Adrenal gland (tissue), 5 donors: ENCODE data around the gene DAPP1.

Experiments
- CTCF ChIP-seq, 6 experiments: fragments of 450-650 bp in 4 of 6; fragments of 200-600 bp in 2 of 6; sonication (generic) in 1 of 6; IDR thresholded peaks; 1 replicate in 5 of 6; 2 replicates in 1 of 6; pipeline versions ENCODE4 v1.5.1 to v1.8.0; 2016 to 2021; ENCODE audit warnings: antibody characterized with exemption in 6 of 6, mild to moderate bottlenecking in 2 of 6, moderate library complexity in 1 of 6
- POLR2A ChIP-seq, 2 donors: fragments of 450-650 bp; IDR thresholded peaks; one replicate each; pipeline ENCODE4 v1.6.1; 2017; ENCODE audit warnings: antibody characterized with exemption in 2 of 2, mild to moderate bottlenecking in 2 of 2, moderate library complexity in 1 of 2
- donor health status: DM: no; HTN: no; CAD: no.

GRCh38 chr4:99807666-99808065 is 9.0 kb upstream of the DAPP1 start:
- TF ChIP-seq CTCF (IDR thresholded peaks at IDR 0.05), result no peak
- no peak for TF ChIP-seq POLR2A (IDR thresholded peaks at IDR 0.05)
